HEK293T (cell line): ENCODE data around the gene NUDT15.

Source experiments
- CTCF ChIA-PET: fragments of 350-600 bp; formaldehyde crosslinking; extraction: SDS; loops from one replicate; lab custom pipeline; 2021; ENCODE audit warnings: antibody characterized with exemption, inconsistent platforms; lab: Yijun Ruan, JAX
- POLR2A ChIA-PET: fragments of 350-600 bp; formaldehyde crosslinking; extraction: SDS; loops from one replicate; lab custom pipeline; 2020; ENCODE audit warnings: antibody characterized with exemption, inconsistent platforms; lab: Yijun Ruan, JAX
- DNase-seq: peaks from one replicate; pipeline ENCODE4 v3.0.0; 2012; ENCODE audit warnings: mixed read lengths; ENCODE audit errors: extremely low spot score
- ARNT ChIP-seq: fragments of 450-650 bp; IDR thresholded peaks from 2 replicates; pipeline ENCODE4 v1.6.1; 2017; ENCODE audit warnings: mild to moderate bottlenecking
- BHLHE40 ChIP-seq: fragments of 450-650 bp; IDR thresholded peaks from 2 replicates; pipeline ENCODE4 v1.6.1; 2016; ENCODE audit warnings: mild to moderate bottlenecking, moderate library complexity, borderline replicate concordance
- CTBP1 ChIP-seq: fragments of 450-650 bp; IDR thresholded peaks from 2 replicates; pipeline ENCODE4 v1.6.1; 2016; ENCODE audit warnings: borderline replicate concordance
- ELF4 ChIP-seq: fragments of 450-650 bp; IDR thresholded peaks from 2 replicates; pipeline ENCODE4 v1.6.1; 2017; ENCODE audit warnings: antibody characterized with exemption
- FOXA1 ChIP-seq: fragments of 450-650 bp; IDR thresholded peaks from 2 replicates; pipeline ENCODE4 v1.6.1; 2016; ENCODE audit warnings: mild to moderate bottlenecking
- FOXK2 ChIP-seq: fragments of 450-650 bp; IDR thresholded peaks from 2 replicates; pipeline ENCODE4 v1.6.1; 2016; ENCODE audit warnings: mild to moderate bottlenecking
- FOXM1 ChIP-seq: fragments of 450-650 bp; IDR thresholded peaks from 2 replicates; pipeline ENCODE4 v1.6.1; 2017; ENCODE audit warnings: mild to moderate bottlenecking, borderline replicate concordance
- HDGF ChIP-seq: fragments of 450-650 bp; IDR thresholded peaks from 2 replicates; pipeline ENCODE4 v1.6.1; 2017; ENCODE audit warnings: antibody characterized with exemption, borderline replicate concordance
- L3MBTL2 ChIP-seq: fragments of 450-650 bp; conservative IDR thresholded peaks from 2 replicates; pipeline ENCODE4 v1.6.1; 2016; ENCODE audit warnings: mild to moderate bottlenecking
- LEF1 ChIP-seq: fragments of 450-650 bp; IDR thresholded peaks from 2 replicates; pipeline ENCODE4 v1.6.1; 2017; ENCODE audit warnings: mild to moderate bottlenecking, borderline replicate concordance
- NFRKB ChIP-seq: fragments of 450-650 bp; IDR thresholded peaks from 2 replicates; pipeline ENCODE4 v1.6.1; 2016; ENCODE audit warnings: mild to moderate bottlenecking, moderate library complexity
- SP1 ChIP-seq: fragments of 450-650 bp; IDR thresholded peaks from 2 replicates; pipeline ENCODE4 v1.6.1; 2017
- SUZ12 ChIP-seq: fragments of 450-650 bp; IDR thresholded peaks from 2 replicates; pipeline ENCODE4 v1.6.1; 2016; ENCODE audit warnings: mild to moderate bottlenecking
- TARDBP ChIP-seq: fragments of 450-650 bp; IDR thresholded peaks from 2 replicates; pipeline ENCODE4 v1.6.1; 2016
- ZNF384 ChIP-seq: fragments of 450-650 bp; IDR thresholded peaks from 2 replicates; pipeline ENCODE4 v1.6.1; 2016
- TF ChIP-seq, protein P1 (sequence below): fragments of 450-650 bp; IDR thresholded peaks from 2 replicates; pipeline ENCODE4 v1.6.1; 2016

NUDT15 gene

DNA sequence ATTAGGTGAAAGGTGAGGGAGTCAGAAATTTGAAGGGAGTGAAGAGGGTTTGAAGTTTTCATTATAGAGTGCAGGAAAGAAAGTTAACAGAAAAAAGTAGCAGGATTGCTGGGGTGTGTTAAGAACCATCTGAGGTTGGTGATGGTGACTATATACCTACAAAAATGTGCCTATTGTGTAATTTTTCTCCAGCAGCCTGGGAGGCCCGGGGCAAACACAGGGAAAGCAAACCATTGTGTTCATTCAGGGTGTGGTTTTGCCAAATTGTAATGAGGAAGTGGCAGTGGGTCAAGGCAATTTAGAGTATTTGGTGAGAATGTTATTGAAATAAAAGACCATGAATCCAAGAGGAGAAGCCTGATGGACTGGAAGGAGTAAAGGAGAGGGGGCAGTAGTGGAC, 28.2 kb upstream of the NUDT15 start:
- TF ChIP-seq ZNF384 (no peak), FOXK2 (no peak), HDGF (no peak), LEF1 (no peak), FOXA1 (no peak), SUZ12 (no peak), CTBP1 (no peak), SP1 (no peak), ARNT (no peak), NFRKB (no peak), L3MBTL2 (no peak)
- TF ChIP-seq, protein P1, sequence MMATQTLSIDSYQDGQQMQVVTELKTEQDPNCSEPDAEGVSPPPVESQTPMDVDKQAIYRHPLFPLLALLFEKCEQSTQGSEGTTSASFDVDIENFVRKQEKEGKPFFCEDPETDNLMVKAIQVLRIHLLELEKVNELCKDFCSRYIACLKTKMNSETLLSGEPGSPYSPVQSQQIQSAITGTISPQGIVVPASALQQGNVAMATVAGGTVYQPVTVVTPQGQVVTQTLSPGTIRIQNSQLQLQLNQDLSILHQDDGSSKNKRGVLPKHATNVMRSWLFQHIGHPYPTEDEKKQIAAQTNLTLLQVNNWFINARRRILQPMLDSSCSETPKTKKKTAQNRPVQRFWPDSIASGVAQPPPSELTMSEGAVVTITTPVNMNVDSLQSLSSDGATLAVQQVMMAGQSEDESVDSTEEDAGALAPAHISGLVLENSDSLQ: no peak
- no peak for DNase-seq
- ChIA-PET POLR2A (no interaction called here), CTCF (no interaction called here)

GRCh38 chr13:48010698-48011097, 26.8 kb upstream of the NUDT15 start:
- ChIA-PET POLR2A (no interaction called here), CTCF (no interaction called here)
- TF ChIP-seq ARNT (no peak), L3MBTL2 (no peak), ELF4 (no peak), CTBP1 (no peak), SUZ12 (no peak), FOXA1 (no peak)
- DNase-seq: no peak

DNA sequence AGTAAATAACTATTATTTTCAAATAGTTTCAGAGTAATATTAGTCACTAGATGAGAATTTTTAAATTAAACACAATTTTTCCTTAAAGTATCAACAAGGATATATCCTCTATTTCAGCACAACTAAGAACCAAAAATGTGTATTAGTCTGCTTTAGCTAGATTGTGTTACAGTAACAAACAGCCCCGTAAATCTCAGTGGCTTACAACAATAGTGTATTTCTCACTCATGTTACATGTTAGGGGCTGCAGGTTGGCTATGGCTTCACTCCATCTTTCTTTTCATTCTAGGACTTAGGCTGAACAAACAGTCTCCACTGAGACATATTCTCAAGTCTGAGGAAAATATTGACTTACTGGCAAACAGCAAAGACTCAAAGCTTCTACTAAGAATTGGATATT, 24.9 kb upstream of the NUDT15 start:
- no peak for DNase-seq
- no peak for TF ChIP-seq LEF1
- TF ChIP-seq NFRKB: no peak
- TF ChIP-seq ARNT: no peak
- TF ChIP-seq SUZ12: no peak
- TF ChIP-seq HDGF: no peak
- TF ChIP-seq CTBP1: no peak
- TF ChIP-seq FOXM1: no peak
- TF ChIP-seq ELF4: no peak
- no peak for TF ChIP-seq BHLHE40
- ChIA-PET CTCF (no interaction called here), POLR2A (interaction anchor here (0.6 kb wide), 1 partner anchor 11 kb away, joined by 3 read pairs; the partner anchor contains the start of gene SUCLA2)

DNA sequence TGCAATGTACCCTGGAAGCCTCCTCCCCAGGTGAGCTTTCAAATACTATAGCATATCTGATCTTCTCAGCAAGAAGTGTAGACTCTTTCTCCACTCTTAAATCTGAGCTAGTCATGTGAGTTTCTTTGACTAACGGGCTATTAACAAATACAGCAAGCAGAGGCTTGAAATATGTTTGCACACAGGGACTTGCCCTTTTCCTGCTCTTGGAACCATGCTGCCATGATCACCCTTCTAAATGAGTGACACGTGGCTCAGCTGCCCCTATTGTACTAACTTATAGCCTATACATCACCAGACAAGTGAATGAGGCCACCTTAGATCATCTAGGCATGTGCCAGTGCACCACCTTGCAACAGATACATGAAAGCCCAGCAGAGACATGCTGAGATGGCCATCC, 23.2 kb upstream of the NUDT15 start:
- ChIA-PET CTCF (no interaction called here), POLR2A (interaction anchor here (1.5 kb wide), 1 partner anchor 23 kb away, joined by 5 read pairs; the partner anchor contains the start of gene NUDT15)
- TF ChIP-seq NFRKB (no peak), BHLHE40 (no peak), ARNT (no peak), TARDBP (no peak), ZNF384 (no peak), ELF4 (no peak), FOXK2 (no peak), L3MBTL2 (no peak), CTBP1 (no peak), HDGF (no peak), FOXA1 (no peak), FOXM1 (no peak), SP1 (no peak), SUZ12 (no peak), LEF1 (no peak)
- TF ChIP-seq, protein P1: no peak
- no peak for DNase-seq

GRCh38 chr13:48018637-48019036, 18.9 kb upstream of the NUDT15 start:
- CTCF ChIA-PET: no interaction called here

GRCh38 chr13:48019796-48020195, 17.7 kb upstream of the NUDT15 start:
- DNase-seq: no peak
- ChIA-PET POLR2A (no interaction called here), CTCF (no interaction called here)
- TF ChIP-seq ARNT: no peak
- no peak for TF ChIP-seq ELF4
- no peak for TF ChIP-seq SUZ12

More at GRCh38 chr13:48018637-48019036, 18.9 kb upstream of the NUDT15 start:
- TF ChIP-seq FOXA1: no peak
- TF ChIP-seq, protein P1: no peak
- no peak for TF ChIP-seq SUZ12
- TF ChIP-seq BHLHE40: no peak
- no peak for TF ChIP-seq FOXK2
- TF ChIP-seq FOXM1: no peak
- TF ChIP-seq ZNF384: no peak
- no peak for TF ChIP-seq TARDBP
- TF ChIP-seq SP1: no peak
- TF ChIP-seq ELF4: no peak
- TF ChIP-seq NFRKB: no peak
- TF ChIP-seq LEF1: no peak
- TF ChIP-seq ARNT: no peak
- no peak for TF ChIP-seq L3MBTL2
- no peak for TF ChIP-seq HDGF
- TF ChIP-seq CTBP1: no peak
- no peak for DNase-seq
- POLR2A ChIA-PET: interaction anchor here (0.7 kb wide), 1 partner anchor 19 kb away, joined by 4 read pairs; the partner anchor contains the start of gene NUDT15
